Nephron (organoid): ENCODE results near the gene GOLGA5.

Experiments
- H3K27ac Mint-ChIP-seq, 3 experiments: 2 replicates each; pipeline ENCODE4 v1.8.0; 2020; ENCODE audit warnings: mixed read lengths in 3 of 3, mild to moderate bottlenecking in 2 of 3, moderate library complexity in 1 of 3
- H3K27me3 Mint-ChIP-seq: 2 replicates; pipeline ENCODE4 v1.8.0; 2021; ENCODE audit warnings: low read depth, mild to moderate bottlenecking, moderate library complexity, mixed read lengths
- H3K36me3 Mint-ChIP-seq: 2 replicates; pipeline ENCODE4 v1.8.0; 2020; ENCODE audit warnings: low read depth, mixed read lengths
- H3K4me1 Mint-ChIP-seq: 2 replicates; pipeline ENCODE4 v1.8.0; 2020; ENCODE audit warnings: mixed read lengths
- H3K4me3 Mint-ChIP-seq, 3 experiments: 2 replicates each; pipeline ENCODE4 v1.8.0; 2020; ENCODE audit warnings: mild to moderate bottlenecking in 3 of 3, mixed read lengths in 3 of 3, moderate library complexity in 2 of 3
- H3K9me3 Mint-ChIP-seq: 2 replicates; pipeline ENCODE4 v1.8.0; 2020; ENCODE audit warnings: mixed read lengths
- TF ChIP-seq, protein P1 (sequence below), 3 experiments: fragments of 200-600 bp; sonication (generic); IDR thresholded peaks; one replicate each; pipeline ENCODE4 v1.5.0; 2021; ENCODE audit warnings: antibody characterized with exemption in 3 of 3; ENCODE audit not compliant: unreplicated experiment in 3 of 3

The GOLGA5 gene

DNA sequence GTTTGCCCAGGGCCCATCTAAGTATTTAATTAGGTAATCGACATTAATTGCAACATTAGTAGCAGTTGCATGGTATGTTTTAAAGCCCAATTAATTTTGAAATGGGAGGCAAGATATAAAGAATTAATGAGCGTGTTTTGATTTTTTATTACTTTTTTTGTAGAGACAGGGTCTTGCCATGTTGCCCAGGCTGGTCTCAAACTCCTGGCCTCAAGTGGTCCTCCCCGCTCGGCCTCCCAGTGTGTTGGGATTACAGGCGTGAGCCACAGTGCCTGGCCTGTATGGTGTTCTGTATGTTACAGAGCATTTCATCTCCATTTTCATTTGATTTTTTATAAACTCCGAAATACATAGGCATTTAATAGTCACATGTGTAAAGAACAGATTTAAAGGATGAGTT lies 856 bp downstream of the GOLGA5 start:
- Mint-ChIP-seq H3K4me1 (peaks cover 26% of the 10 kb centered on the region), H3K9me3 (peaks cover 15% of the 10 kb centered on the region), H3K27ac (peak overlapping the region; percentile 78 to 99 (median 93)), H3K36me3 (peaks cover 18% of the 10 kb centered on the region), H3K27me3 (peaks cover 3% of the 10 kb centered on the region), H3K4me3 (peak overlapping the region; percentile 85 to 99 (median 86))
- TF ChIP-seq, protein P1, sequence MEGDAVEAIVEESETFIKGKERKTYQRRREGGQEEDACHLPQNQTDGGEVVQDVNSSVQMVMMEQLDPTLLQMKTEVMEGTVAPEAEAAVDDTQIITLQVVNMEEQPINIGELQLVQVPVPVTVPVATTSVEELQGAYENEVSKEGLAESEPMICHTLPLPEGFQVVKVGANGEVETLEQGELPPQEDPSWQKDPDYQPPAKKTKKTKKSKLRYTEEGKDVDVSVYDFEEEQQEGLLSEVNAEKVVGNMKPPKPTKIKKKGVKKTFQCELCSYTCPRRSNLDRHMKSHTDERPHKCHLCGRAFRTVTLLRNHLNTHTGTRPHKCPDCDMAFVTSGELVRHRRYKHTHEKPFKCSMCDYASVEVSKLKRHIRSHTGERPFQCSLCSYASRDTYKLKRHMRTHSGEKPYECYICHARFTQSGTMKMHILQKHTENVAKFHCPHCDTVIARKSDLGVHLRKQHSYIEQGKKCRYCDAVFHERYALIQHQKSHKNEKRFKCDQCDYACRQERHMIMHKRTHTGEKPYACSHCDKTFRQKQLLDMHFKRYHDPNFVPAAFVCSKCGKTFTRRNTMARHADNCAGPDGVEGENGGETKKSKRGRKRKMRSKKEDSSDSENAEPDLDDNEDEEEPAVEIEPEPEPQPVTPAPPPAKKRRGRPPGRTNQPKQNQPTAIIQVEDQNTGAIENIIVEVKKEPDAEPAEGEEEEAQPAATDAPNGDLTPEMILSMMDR (IDR thresholded peaks at IDR 0.05; ENCODE audit: unreplicated experiment in 3 of 3) = no peak

DNA sequence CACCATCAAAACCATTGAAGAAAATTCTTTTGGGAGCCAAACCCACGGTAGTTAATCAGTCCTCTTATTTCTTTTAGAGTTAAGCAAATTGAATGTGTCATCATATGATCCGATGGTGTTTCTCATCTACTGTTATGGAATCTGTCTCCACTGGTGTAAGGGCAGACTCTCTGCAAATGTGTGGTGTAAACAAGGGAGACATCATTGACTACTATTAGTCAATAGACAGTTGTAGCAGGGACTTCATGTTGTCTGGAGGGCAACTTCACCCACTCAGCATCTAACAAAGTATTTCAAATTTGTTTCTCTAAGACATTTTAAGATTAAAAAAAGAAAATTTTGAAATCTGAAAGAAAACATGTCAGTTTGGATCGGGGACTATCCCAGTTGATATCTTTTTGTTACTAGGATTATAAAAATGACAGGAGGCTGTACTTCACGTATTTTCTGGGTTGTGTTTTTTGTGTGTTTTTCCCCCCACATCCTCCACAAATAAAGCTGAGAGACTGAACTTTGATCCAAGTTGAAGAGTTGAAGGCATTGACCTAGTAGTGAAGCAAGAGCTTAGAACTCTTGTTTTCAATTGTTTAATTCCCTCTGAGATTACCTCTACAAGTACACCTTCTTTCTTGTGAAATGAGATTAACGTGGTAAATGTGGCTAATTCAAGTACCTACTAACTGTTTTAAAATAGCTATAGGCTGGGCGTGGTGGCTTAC lies 4.0 kb downstream of the GOLGA5 start:
- Mint-ChIP-seq H3K4me3 (peak overlapping the region in 2 of 3 experiments; percentile 36 to 58), H3K36me3 (peaks cover 30% of the 10 kb centered on the region), H3K9me3 (peaks cover 3% of the 10 kb centered on the region), H3K27me3 (no peaks in the 10 kb centered on the region), H3K4me1 (peaks cover 52% of the 10 kb centered on the region), H3K27ac (no peak overlapping the region)
- TF ChIP-seq, protein P1 (IDR thresholded peaks at IDR 0.05; ENCODE audit: unreplicated experiment in 3 of 3) = no peak

DNA sequence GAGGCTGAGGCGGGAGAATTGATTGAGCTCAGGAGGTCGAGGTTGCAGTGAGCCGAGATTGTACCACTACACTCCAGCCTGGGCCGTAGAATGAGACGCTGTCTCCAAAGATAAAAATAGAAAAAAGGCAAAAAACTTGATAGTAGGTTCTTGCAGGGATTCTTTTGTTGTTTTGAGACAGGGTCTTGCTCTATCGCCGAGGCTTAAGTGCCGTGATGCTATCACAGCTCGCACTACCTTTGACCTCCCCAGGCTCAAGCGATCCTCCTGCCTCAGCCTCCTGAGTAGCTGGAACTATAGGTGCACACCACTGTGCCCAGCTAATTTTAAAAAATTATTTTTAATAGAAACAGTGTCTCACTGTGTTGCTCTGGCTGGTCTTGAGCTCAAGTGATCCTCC lies 4.7 kb downstream of the GOLGA5 start:
- Mint-ChIP-seq H3K27ac (no peak overlapping the region), H3K9me3 (no peaks in the 10 kb centered on the region), H3K4me1 (peaks cover 48% of the 10 kb centered on the region), H3K4me3 (no peak overlapping the region), H3K27me3 (no peaks in the 10 kb centered on the region), H3K36me3 (peaks cover 37% of the 10 kb centered on the region)
- TF ChIP-seq, protein P1 (IDR thresholded peaks at IDR 0.05; ENCODE audit: unreplicated experiment in 3 of 3) = no peak

DNA sequence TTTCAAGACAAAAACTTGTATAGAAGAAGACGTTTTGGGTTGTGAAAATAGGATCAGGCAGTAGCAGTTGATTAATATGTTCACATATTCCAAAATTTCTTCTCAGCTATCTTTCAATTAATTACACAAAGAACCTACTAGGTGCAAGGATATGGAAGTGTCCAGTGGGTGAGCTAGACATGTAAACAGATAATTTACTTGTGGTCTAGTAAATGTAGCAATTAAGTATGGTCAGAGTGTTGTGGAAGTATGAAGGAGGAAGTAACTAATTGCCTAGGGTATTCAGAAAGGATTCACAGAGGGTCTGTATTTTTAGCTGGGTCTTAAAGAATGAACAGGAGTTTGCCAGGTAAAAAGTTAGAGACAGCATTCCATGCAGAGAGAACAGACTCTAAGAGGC lies 5.9 kb downstream of the GOLGA5 start:
- no peaks in the 10 kb centered on the region for H3K9me3 Mint-ChIP-seq
- peaks cover 47% of the 10 kb centered on the region for H3K36me3 Mint-ChIP-seq
- peaks cover 42% of the 10 kb centered on the region for H3K4me1 Mint-ChIP-seq
- TF ChIP-seq, protein P1 (IDR thresholded peaks at IDR 0.05; ENCODE audit: unreplicated experiment in 3 of 3) = no peak
- no peak overlapping the region for H3K27ac Mint-ChIP-seq
- no peak overlapping the region for H3K4me3 Mint-ChIP-seq
- no peaks in the 10 kb centered on the region for H3K27me3 Mint-ChIP-seq

DNA sequence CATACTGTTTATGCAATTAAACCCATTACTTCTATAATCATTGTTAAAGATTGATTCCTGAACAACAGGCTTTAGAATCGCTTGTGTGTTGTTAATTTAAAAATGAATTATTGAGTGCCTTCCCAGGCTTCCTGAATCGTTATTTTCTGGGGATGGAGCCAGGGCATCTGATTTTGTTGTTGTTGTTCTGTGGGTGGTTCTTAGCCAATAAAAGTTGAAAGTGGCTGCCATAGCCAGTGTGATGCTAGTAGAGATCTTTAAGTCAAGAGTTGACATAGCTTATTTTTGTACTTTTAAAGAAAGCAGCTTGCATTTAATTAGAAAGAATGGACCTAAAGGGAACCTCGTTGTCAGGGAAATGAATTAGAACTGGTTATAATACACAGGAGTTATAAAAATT lies 6.4 kb downstream of the GOLGA5 start:
- TF ChIP-seq, protein P1 (IDR thresholded peaks at IDR 0.05; ENCODE audit: unreplicated experiment in 3 of 3) = no peak
- Mint-ChIP-seq H3K36me3 (peaks cover 50% of the 10 kb centered on the region), H3K27me3 (no peaks in the 10 kb centered on the region), H3K27ac (no peak overlapping the region), H3K4me3 (no peak overlapping the region), H3K9me3 (no peaks in the 10 kb centered on the region), H3K4me1 (peaks cover 37% of the 10 kb centered on the region)

DNA sequence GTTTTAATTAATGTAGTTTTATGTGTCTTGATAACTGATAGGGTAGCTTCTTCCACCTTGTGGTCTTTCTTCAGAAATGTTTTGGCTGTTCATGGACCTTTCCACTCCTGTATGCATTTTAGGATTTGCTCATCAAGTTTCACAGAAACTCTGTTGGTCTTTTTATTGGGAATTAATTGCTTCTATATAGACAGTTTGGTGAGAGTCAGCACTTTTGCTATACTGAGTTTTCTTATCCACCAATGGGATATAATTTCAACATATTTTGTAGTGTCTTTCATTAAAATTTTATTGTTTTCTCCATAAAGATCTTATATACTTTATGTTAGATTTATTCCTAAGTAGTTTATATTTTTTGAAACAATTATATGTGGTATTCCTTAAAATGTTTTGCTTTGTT lies 7.8 kb downstream of the GOLGA5 start:
- peaks cover 28% of the 10 kb centered on the region for H3K4me1 Mint-ChIP-seq
- no peaks in the 10 kb centered on the region for H3K9me3 Mint-ChIP-seq
- no peak overlapping the region for H3K27ac Mint-ChIP-seq
- no peak overlapping the region for H3K4me3 Mint-ChIP-seq
- peaks cover 57% of the 10 kb centered on the region for H3K36me3 Mint-ChIP-seq
- H3K27me3 Mint-ChIP-seq = no peaks in the 10 kb centered on the region
- TF ChIP-seq, protein P1 (IDR thresholded peaks at IDR 0.05; ENCODE audit: unreplicated experiment in 3 of 3) = no peak
